Measurements from ENCODE around the gene SYNE1. TPM values are rescaled to one million over a fixed set of nuclear protein-coding genes. Genes with fewer than 3 reads are reported as not detected.
"Not testable (repeated sequence)": the region's sequence is repeated elsewhere in the genome, so short reads cannot be mapped to it uniquely, and the experiment has no call there.

The SYNE1 gene
- total RNA-seq, 1 experiment from 2014 or later = 40.0 TPM

- no peak for DNase-seq (ENCODE audit: low read depth)
Measured at GRCh38 chr6:152423216-152424103, 213.7 kb downstream of the SYNE1 start.

GRCh38 chr6:152421496-152421895 is 215.7 kb downstream of the SYNE1 start:
- not testable (repeated sequence) for DNase-seq (ENCODE audit: low read depth)

GRCh38 chr6:152420696-152421095 is 216.5 kb downstream of the SYNE1 start:
- DNase-seq (ENCODE audit: low read depth) = no peak

GRCh38 chr6:152418551-152418950 is 218.6 kb downstream of the SYNE1 start:
- no peak for DNase-seq (ENCODE audit: low read depth)

- no peak for DNase-seq (ENCODE audit: low read depth)
Measured at GRCh38 chr6:152416652-152417051, 220.5 kb downstream of the SYNE1 start.

GRCh38 chr6:152404936-152405595 is 232.1 kb downstream of the SYNE1 start:
- DNase-seq (ENCODE audit: low read depth) = no peak

- no peak for DNase-seq (ENCODE audit: low read depth)
Measured at GRCh38 chr6:152404086-152404857, 232.9 kb downstream of the SYNE1 start.

- DNase-seq (ENCODE audit: low read depth) = no peak
Measured at GRCh38 chr6:152402791-152403190, 234.4 kb downstream of the SYNE1 start.

GRCh38 chr6:152401978-152402377 is 235.2 kb downstream of the SYNE1 start:
- peak; percentile 87 for DNase-seq (ENCODE audit: low read depth)

GRCh38 chr6:152399399-152399798 is 237.8 kb downstream of the SYNE1 start:
- DNase-seq (ENCODE audit: low read depth) = no peak

- DNase-seq (ENCODE audit: low read depth) = no peak
Measured at GRCh38 chr6:152398993-152399392, 238.2 kb downstream of the SYNE1 start.

- DNase-seq (ENCODE audit: low read depth) = no peak
Measured at GRCh38 chr6:152398316-152398715, 238.8 kb downstream of the SYNE1 start.

GRCh38 chr6:152394303-152394702 is 242.9 kb downstream of the SYNE1 start:
- DNase-seq (ENCODE audit: low read depth) = no peak

- DNase-seq (ENCODE audit: low read depth) = no peak
Measured at GRCh38 chr6:152391179-152391880, 245.8 kb downstream of the SYNE1 start.

- DNase-seq (ENCODE audit: low read depth) = no peak
Measured at GRCh38 chr6:152387091-152387490, 250.1 kb downstream of the SYNE1 start.

- DNase-seq (ENCODE audit: low read depth) = no peak
Measured at GRCh38 chr6:152386131-152386530, 251.0 kb downstream of the SYNE1 start.

- DNase-seq (ENCODE audit: low read depth) = peak; percentile 97
Measured at GRCh38 chr6:152380993-152381898, 255.9 kb downstream of the SYNE1 start.

GRCh38 chr6:152380351-152380767 is 256.8 kb downstream of the SYNE1 start:
- peak; percentile 83 for DNase-seq (ENCODE audit: low read depth)

GRCh38 chr6:152379423-152379822 is 257.7 kb downstream of the SYNE1 start:
- no peak for DNase-seq (ENCODE audit: low read depth)

GRCh38 chr6:152378169-152378568 is 259.0 kb downstream of the SYNE1 start:
- peak; percentile 65 for DNase-seq (ENCODE audit: low read depth)

GRCh38 chr6:152375197-152375596 is 262.0 kb downstream of the SYNE1 start:
- DNase-seq (ENCODE audit: low read depth) = no peak

Measured in RPMI7951 (cell line).